Fibroblast of skin of left biceps (primary cell): Measurements from ENCODE around the gene PUSL1.
A peak's percentile ranks its signal among the peaks of the same experiment; 100 is the strongest.

Experiments used
- DNase-seq, 2 experiments: peaks; one replicate each; pipeline ENCODE4 v3.0.0-alpha.2; 2013; ENCODE audit warnings: low read depth in 2 of 2

PUSL1 gene

DNA sequence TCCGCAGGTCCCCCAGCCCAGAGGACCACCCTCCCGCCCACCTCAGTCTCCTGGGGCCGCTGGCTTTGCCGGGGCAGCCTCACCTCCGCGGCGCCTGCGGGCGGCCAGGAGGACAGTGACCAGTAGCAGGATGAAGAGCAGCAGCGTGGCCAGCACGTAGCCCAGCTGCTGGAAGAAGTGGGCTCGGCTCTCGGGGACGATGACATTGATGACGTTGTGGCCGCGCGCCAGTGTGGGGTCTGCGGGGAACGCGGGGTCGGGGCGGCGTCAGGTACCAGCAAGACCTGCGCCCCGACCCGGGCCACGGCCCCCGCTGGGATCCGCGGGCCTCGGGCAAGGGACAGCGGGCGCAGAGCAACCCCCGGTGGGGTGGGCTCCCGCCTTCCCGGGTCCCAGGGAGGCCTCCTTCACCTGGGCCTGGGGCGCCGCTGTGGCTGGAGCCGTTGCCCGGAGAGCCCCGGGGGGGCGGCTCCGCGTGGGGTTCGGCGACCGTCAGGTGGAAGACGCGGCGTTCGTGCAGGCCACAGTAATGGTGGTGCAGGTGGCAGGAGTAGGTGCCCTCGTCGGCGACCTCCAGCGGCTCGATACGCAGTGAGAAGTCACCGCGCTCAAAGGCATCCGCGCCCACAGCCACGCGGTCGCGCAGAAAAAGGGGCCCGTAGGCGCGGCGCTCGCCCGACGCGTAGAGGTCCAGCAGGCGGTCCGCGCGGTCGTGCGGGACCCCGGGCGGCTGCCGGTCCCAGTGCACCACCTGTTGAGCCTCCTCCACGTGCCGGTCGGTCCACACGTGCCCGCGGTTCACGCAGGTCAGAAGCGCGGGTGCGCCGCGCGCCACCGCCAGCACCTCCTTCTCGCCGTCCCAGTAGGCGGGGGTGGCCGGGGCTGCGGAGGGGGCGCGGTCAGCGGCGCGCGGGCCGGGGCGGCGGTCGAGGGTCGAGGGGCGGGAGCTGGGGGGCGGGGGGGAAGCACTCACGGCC lies 46.2 kb downstream of the PUSL1 start:
- DNase-seq, result no peak

- no peak for DNase-seq
Measured at GRCh38 chr1:1355416-1355815, 47.0 kb downstream of the PUSL1 start.

GRCh38 chr1:1356166-1356795 lies 47.9 kb downstream of the PUSL1 start:
- DNase-seq, result no peak

DNA sequence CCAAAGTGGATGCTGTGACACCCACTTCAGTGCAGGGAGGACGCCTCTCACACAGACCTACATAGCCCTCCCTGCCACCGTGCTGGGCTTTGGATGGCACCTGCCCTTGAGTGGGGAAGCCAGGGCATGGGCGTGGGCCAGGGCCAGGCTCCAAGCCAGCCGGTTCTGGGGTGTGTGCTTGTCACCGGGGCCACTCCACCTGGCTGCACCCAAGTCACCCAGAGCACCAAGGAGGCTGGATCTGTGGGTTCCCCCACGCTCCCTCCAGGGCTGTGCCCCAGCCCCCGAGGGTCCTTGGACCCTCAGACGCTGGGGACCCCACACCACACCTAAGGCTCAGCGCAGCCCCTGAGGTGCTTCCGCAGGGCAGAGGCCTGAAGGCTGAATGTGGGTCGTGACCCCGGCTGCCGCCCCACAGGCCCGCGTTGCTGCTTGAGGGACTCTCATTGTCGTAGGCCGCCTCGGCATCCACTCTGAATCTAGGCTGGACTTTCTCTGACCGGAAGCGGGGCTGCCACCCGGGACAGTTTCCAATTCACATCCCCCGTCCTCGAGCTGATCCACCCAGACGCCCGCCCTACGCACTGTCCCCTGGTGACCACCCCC lies 48.5 kb downstream of the PUSL1 start:
- DNase-seq, result no peak

- DNase-seq, result no peak
Measured at GRCh38 chr1:1357871-1358432, 49.6 kb downstream of the PUSL1 start.

DNA sequence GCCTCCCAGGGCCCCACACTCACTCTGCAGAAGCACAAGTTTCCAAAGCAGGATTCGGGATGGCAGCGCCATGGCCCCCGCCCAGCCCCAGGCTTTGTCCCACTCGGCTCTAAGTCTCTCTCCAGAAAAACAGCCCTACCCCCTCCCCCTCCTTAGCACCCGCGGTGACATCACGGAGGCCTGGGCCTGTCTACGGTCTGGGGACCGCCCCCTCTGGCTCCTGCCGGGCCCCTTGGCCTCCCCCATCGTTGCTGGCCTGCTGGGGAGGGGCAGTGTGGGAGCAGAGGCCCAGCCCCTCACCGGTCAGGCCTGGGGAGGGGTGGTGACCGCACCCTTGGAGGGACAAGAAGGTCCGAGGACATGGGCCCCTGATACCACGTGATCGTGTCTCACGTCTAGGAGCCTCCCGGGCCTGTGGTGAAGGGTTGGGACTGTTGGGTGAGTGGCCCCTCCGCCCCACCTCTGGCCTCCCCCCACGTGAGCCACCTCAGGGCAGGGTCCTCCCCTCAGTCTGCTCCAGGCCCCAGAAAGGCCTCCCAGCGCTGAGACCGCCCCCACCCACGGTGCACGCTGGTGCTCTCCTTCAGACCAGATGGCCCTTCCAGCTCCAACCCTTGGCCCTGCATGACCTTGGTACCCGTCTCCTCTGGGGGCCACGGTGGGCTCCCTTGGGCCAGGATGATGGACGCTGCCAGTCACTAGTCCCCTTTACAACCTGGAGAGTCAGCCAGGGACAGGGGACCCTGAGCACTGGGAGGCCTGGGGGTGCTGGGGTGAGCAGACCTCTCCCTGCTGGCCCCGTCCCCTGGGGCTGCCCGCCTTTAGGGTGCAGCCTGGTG lies 50.3 kb downstream of the PUSL1 start, which contains the start of gene MXRA8:
TSS of gene MXRA8 (minus strand) at position 123 of the 839 bp plus-strand sequence. CDS start at position 72, 51 bp downstream.
- peak; percentile 63 to 69 for DNase-seq

- peak; percentile 31 to 39 for DNase-seq
Measured at GRCh38 chr1:1359308-1359663, 50.9 kb downstream of the PUSL1 start.

GRCh38 chr1:1359664-1360468 lies 51.5 kb downstream of the PUSL1 start:
- peak; percentile 38 for DNase-seq

- peak; percentile 71 to 73 for DNase-seq
Measured at GRCh38 chr1:1360506-1361169, 52.2 kb downstream of the PUSL1 start.
